ENCODE data around the gene NTRK2.

GRCh38 chr9:84744195-84744594 is 74.7 kb downstream of the NTRK2 start:
- TF ChIP-seq POLR2A (IDR thresholded peaks at IDR 0.05) (no peak), CTCF (IDR thresholded peaks at IDR 0.05) (no peak)
